ENCODE data around the gene ABCA10.

- no peak for TF ChIP-seq ZNF432 (CRISPR knock-in tag; IDR thresholded peaks at IDR 0.05; ENCODE audit: borderline replicate concordance)
- TF ChIP-seq ARHGAP35 (CRISPR knock-in tag; IDR thresholded peaks at IDR 0.05; ENCODE audit: borderline replicate concordance): no peak
- no peak for TF ChIP-seq SUZ12 (IDR thresholded peaks at IDR 0.05; ENCODE audit: low read depth, low read length)
- TF ChIP-seq CENPBD1 (CRISPR knock-in tag; IDR thresholded peaks at IDR 0.05; ENCODE audit: borderline replicate concordance, low read depth): no peak
- no peak for TF ChIP-seq MXI1 (IDR thresholded peaks at IDR 0.05; ENCODE audit: borderline replicate concordance, low read depth, low read length)
- TF ChIP-seq AFF4 (CRISPR knock-in tag; IDR thresholded peaks at IDR 0.05): no peak
These were observed 8.3 kb upstream of the ABCA10 start for GRCh38 chr17:69236946-69237345.
